ENCODE measurements around the gene NID1. TPM values are rescaled to one million over a fixed set of nuclear protein-coding genes. Genes with fewer than 3 reads are reported as not detected.

Gene NID1
- total and polyA plus RNA-seq, 5 donors: 24.4 to 107 (median 36.6) TPM

GRCh38 chr1:236063551-236063918 lies 1.4 kb downstream of the NID1 start:
- peaks cover 4% of the 10 kb centered on the region for H3K4me1 ChIP-seq (ENCODE audit: control insufficient read depth, insufficient read depth, low read length)
- H3K27me3 ChIP-seq (ENCODE audit: control insufficient read depth, insufficient read depth): no peaks in the 10 kb centered on the region
- 35% methylated on average over 6 of the region's 6 CpGs for WGBS

GRCh38 chr1:236060286-236060685 lies 4.6 kb downstream of the NID1 start:
- Histone ChIP-seq H3K4me3 (ENCODE audit: low read length) (no peak overlapping the region), H3K27ac (ENCODE audit: low read length) (no peak overlapping the region), H3K27me3 (ENCODE audit: control insufficient read depth, insufficient read depth) (no peaks in the 10 kb centered on the region), H3K4me1 (ENCODE audit: control insufficient read depth, insufficient read depth, low read length) (peaks cover 9% of the 10 kb centered on the region), H3K9me3 (ENCODE audit: control insufficient read depth, low read length) (no peaks in the 10 kb centered on the region)
- ATAC-seq (no peak), DNase-seq (no peak)
- WGBS: 90% methylated on average over 4 of the region's 4 CpGs
- intact Hi-C loops (cut with DNase I): no loop called here

More at GRCh38 chr1:236063551-236063918, 1.4 kb downstream of the NID1 start:
- ATAC-seq (no peak), DNase-seq (no peak)
- H3K4me3 ChIP-seq (ENCODE audit: low read length): peak overlapping the region; percentile 63
- no peaks in the 10 kb centered on the region for H3K9me3 ChIP-seq (ENCODE audit: control insufficient read depth, low read length)
- peak overlapping the region; percentile 92 for H3K27ac ChIP-seq (ENCODE audit: low read length)
- intact Hi-C loops (cut with DNase I): no loop called here

- no peaks in the 10 kb centered on the region for H3K9me3 ChIP-seq (ENCODE audit: control insufficient read depth, low read length)
- peaks cover 9% of the 10 kb centered on the region for H3K4me1 ChIP-seq (ENCODE audit: control insufficient read depth, insufficient read depth, low read length)
- intact Hi-C loops (cut with DNase I): no loop called here
- ATAC-seq: no peak
- H3K27me3 ChIP-seq (ENCODE audit: control insufficient read depth, insufficient read depth): no peaks in the 10 kb centered on the region
- no peak for DNase-seq
- no peak overlapping the region for H3K27ac ChIP-seq (ENCODE audit: low read length)
- WGBS: 31% methylated on average over 5 of the region's 5 CpGs
- H3K4me3 ChIP-seq (ENCODE audit: low read length): peak overlapping the region; percentile 23
Observed at GRCh38 chr1:236059011-236059410, 5.9 kb downstream of the NID1 start.

- H3K9me3 ChIP-seq (ENCODE audit: control insufficient read depth, low read length): no peaks in the 10 kb centered on the region
- no peak for ATAC-seq
- H3K27me3 ChIP-seq (ENCODE audit: control insufficient read depth, insufficient read depth): no peaks in the 10 kb centered on the region
- peaks cover 11% of the 10 kb centered on the region for H3K4me1 ChIP-seq (ENCODE audit: control insufficient read depth, insufficient read depth, low read length)
- intact Hi-C loops (cut with DNase I): no loop called here
- H3K27ac ChIP-seq (ENCODE audit: low read length): peak overlapping the region; percentile 45
- 32% methylated on average over 5 of the region's 5 CpGs for WGBS
- DNase-seq: no peak
- H3K4me3 ChIP-seq (ENCODE audit: low read length): peak overlapping the region; percentile 23
Observed at GRCh38 chr1:236058141-236058934, 6.6 kb downstream of the NID1 start.

GRCh38 chr1:236057546-236057945 lies 7.3 kb downstream of the NID1 start:
- ATAC-seq (no peak), DNase-seq (no peak)
- intact Hi-C loops (cut with DNase I): no loop called here
- Histone ChIP-seq H3K4me3 (ENCODE audit: low read length) (no peak overlapping the region), H3K9me3 (ENCODE audit: control insufficient read depth, low read length) (no peaks in the 10 kb centered on the region), H3K27me3 (ENCODE audit: control insufficient read depth, insufficient read depth) (no peaks in the 10 kb centered on the region), H3K4me1 (ENCODE audit: control insufficient read depth, insufficient read depth, low read length) (peaks cover 13% of the 10 kb centered on the region), H3K27ac (ENCODE audit: low read length) (peak overlapping the region; percentile 67)
- 96% methylated on average over 5 of the region's 5 CpGs for WGBS

GRCh38 chr1:236052232-236052993 lies 12.5 kb downstream of the NID1 start:
- peaks cover 12% of the 10 kb centered on the region for H3K4me1 ChIP-seq (ENCODE audit: control insufficient read depth, insufficient read depth, low read length)
- ATAC-seq: peak; percentile 12 to 38

GRCh38 chr1:236051242-236051791 lies 13.6 kb downstream of the NID1 start:
- H3K4me3 ChIP-seq (ENCODE audit: low read length): no peak overlapping the region
- H3K9me3 ChIP-seq (ENCODE audit: control insufficient read depth, low read length): no peaks in the 10 kb centered on the region
- ATAC-seq: peak; percentile 40 to 65
- WGBS: 28% methylated on average over 9 of the region's 9 CpGs
- no peak overlapping the region for H3K27ac ChIP-seq (ENCODE audit: low read length)
- H3K4me1 ChIP-seq (ENCODE audit: control insufficient read depth, insufficient read depth, low read length): peaks cover 13% of the 10 kb centered on the region
- H3K27me3 ChIP-seq (ENCODE audit: control insufficient read depth, insufficient read depth): no peaks in the 10 kb centered on the region
- intact Hi-C loops (cut with DNase I): no loop called here
- peak in 1 of 3 donors; percentile 74 for DNase-seq

More at GRCh38 chr1:236052232-236052993, 12.5 kb downstream of the NID1 start:
- no peaks in the 10 kb centered on the region for H3K9me3 ChIP-seq (ENCODE audit: control insufficient read depth, low read length)
- no peaks in the 10 kb centered on the region for H3K27me3 ChIP-seq (ENCODE audit: control insufficient read depth, insufficient read depth)
- WGBS: 35% methylated on average over 12 of the region's 12 CpGs
- H3K4me3 ChIP-seq (ENCODE audit: low read length): no peak overlapping the region
- no peak for DNase-seq
- no peak overlapping the region for H3K27ac ChIP-seq (ENCODE audit: low read length)
- intact Hi-C loops (cut with DNase I): no loop called here

- no peak for ATAC-seq
- 96% methylated on average over 5 of the region's 5 CpGs for WGBS
- Histone ChIP-seq H3K4me3 (ENCODE audit: low read length) (no peak overlapping the region), H3K9me3 (ENCODE audit: control insufficient read depth, low read length) (no peaks in the 10 kb centered on the region), H3K27me3 (ENCODE audit: control insufficient read depth, insufficient read depth) (no peaks in the 10 kb centered on the region), H3K4me1 (ENCODE audit: control insufficient read depth, insufficient read depth, low read length) (peaks cover 4% of the 10 kb centered on the region), H3K27ac (ENCODE audit: low read length) (no peak overlapping the region)
- intact Hi-C loops (cut with DNase I): no loop called here
- no peak for DNase-seq
Observed at GRCh38 chr1:236045771-236046170, 19.1 kb downstream of the NID1 start.

- Histone ChIP-seq H3K9me3 (ENCODE audit: control insufficient read depth, low read length) (no peaks in the 10 kb centered on the region), H3K4me3 (ENCODE audit: low read length) (no peak overlapping the region), H3K27me3 (ENCODE audit: control insufficient read depth, insufficient read depth) (no peaks in the 10 kb centered on the region), H3K27ac (ENCODE audit: low read length) (no peak overlapping the region), H3K4me1 (ENCODE audit: control insufficient read depth, insufficient read depth, low read length) (peaks cover 6% of the 10 kb centered on the region)
- no peak for DNase-seq
- intact Hi-C loops (cut with DNase I): no loop called here
- no peak for ATAC-seq
- WGBS: 75% methylated on average over 3 of the region's 3 CpGs
Observed at GRCh38 chr1:236044341-236044740, 20.5 kb downstream of the NID1 start.

- H3K27me3 ChIP-seq (ENCODE audit: control insufficient read depth, insufficient read depth): no peaks in the 10 kb centered on the region
- no peak overlapping the region for H3K27ac ChIP-seq (ENCODE audit: low read length)
- WGBS: 92% methylated on average over 17 of the region's 17 CpGs
- H3K4me1 ChIP-seq (ENCODE audit: control insufficient read depth, insufficient read depth, low read length): peaks cover 6% of the 10 kb centered on the region
- no peak for DNase-seq
- intact Hi-C loops (cut with DNase I): no loop called here
- no peak for ATAC-seq
- no peak overlapping the region for H3K4me3 ChIP-seq (ENCODE audit: low read length)
- no peaks in the 10 kb centered on the region for H3K9me3 ChIP-seq (ENCODE audit: control insufficient read depth, low read length)
Observed at GRCh38 chr1:236041631-236042618, 23.0 kb downstream of the NID1 start.

Measured in right cardiac atrium (tissue), 5 donors.